HepG2 (cell line): ENCODE results near the gene CELSR3. TPM values are rescaled to one million over a fixed set of nuclear protein-coding genes. Genes with fewer than 3 reads are reported as not detected.

Experiments
- BCL6 ChIP-seq: IDR thresholded peaks from 2 replicates; pipeline ENCODE4 v1.6.1; 2016; ENCODE audit warnings: missing genetic modification reagents, missing compliant biosample characterization
- CENPT ChIP-seq: sonication (generic); formaldehyde crosslinking; IDR thresholded peaks from 2 replicates; pipeline ENCODE4 v1.8.0; 2022; ENCODE audit warnings: low read depth, mild to moderate bottlenecking, moderate library complexity, missing genetic modification reagents
- HOXA9 ChIP-seq: sonication (generic); formaldehyde crosslinking; IDR thresholded peaks from 2 replicates; pipeline ENCODE4 v1.8.1; 2022; ENCODE audit warnings: missing genetic modification reagents, mild to moderate bottlenecking, moderate library complexity, borderline replicate concordance
- ISX ChIP-seq: sonication (generic); formaldehyde crosslinking; conservative IDR thresholded peaks from 2 replicates; pipeline ENCODE4 v1.5.0; 2020; ENCODE audit warnings: missing genetic modification reagents
- MLXIP ChIP-seq: sonication (generic); formaldehyde crosslinking; IDR thresholded peaks from 2 replicates; pipeline ENCODE4 v1.9.0; 2021; ENCODE audit warnings: missing genetic modification reagents, borderline replicate concordance
- NRL ChIP-seq: sonication (generic); formaldehyde crosslinking; IDR thresholded peaks from 2 replicates; pipeline ENCODE4 v1.5.0; 2020; ENCODE audit warnings: missing genetic modification reagents, mild to moderate bottlenecking, moderate library complexity, borderline replicate concordance
- PAWR ChIP-seq: sonication (generic); formaldehyde crosslinking; IDR thresholded peaks from 2 replicates; pipeline ENCODE4 v1.4.0; 2020; ENCODE audit warnings: missing genetic modification reagents, mild to moderate bottlenecking, borderline replicate concordance
- PLSCR1 ChIP-seq: sonication (generic); formaldehyde crosslinking; IDR thresholded peaks from 2 replicates; pipeline ENCODE4 v1.5.0; 2020; ENCODE audit warnings: missing genetic modification reagents, mild to moderate bottlenecking, borderline replicate concordance
- SMYD3 ChIP-seq: sonication (generic); formaldehyde crosslinking; IDR thresholded peaks from 2 replicates; pipeline ENCODE4 v1.8.1; 2023; ENCODE audit warnings: mild to moderate bottlenecking, missing genetic modification reagents
- SNAPC4 ChIP-seq: sonication (generic); formaldehyde crosslinking; IDR thresholded peaks from 2 replicates; pipeline ENCODE4 v1.4.0; 2020; ENCODE audit warnings: mild to moderate bottlenecking, missing genetic modification reagents
- SUZ12 ChIP-seq: fragments of 150-350 bp; IDR thresholded peaks from 2 replicates; pipeline ENCODE4 v1.6.1; 2014; ENCODE audit warnings: low read depth, low read length
- ZC3H4 ChIP-seq: sonication (generic); formaldehyde crosslinking; IDR thresholded peaks from 2 replicates; pipeline ENCODE4 v1.4.0; 2020; ENCODE audit warnings: missing genetic modification reagents, borderline replicate concordance
- ZNF44 ChIP-seq: sonication (generic); formaldehyde crosslinking; IDR thresholded peaks from 2 replicates; pipeline ENCODE4 v1.5.1; 2020; ENCODE audit warnings: mild to moderate bottlenecking, missing genetic modification reagents
- polyA plus RNA-seq, 8 experiments: library from polyadenylated mRNA; depleted of rRNA in 3 of 8; stranded (reverse) in 7 of 8; unstranded in 1 of 8; fragments of >200 nt; fragmentation: Illumina TruSeq in 4 of 8; extraction: Trizol in 4 of 8; gene quantifications; 2 replicates each; pipeline versions ENCODE4 v1.2.1 to v1.2.3, GENCODE V29; 2011 to 2016; ENCODE audit warnings: low read depth in 4 of 8, missing spikeins in 1 of 8, mixed read lengths in 1 of 8; ENCODE audit not compliant: insufficient read depth in 1 of 8
- total RNA-seq, 5 experiments: library from RNA; depleted of rRNA; stranded (reverse); fragments of >200 nt; fragmentation: Illumina TruSeq; extraction: Trizol; gene quantifications; 2 replicates each; pipeline ENCODE4 v1.2.3, GENCODE V29; 2016; ENCODE audit warnings: low read depth in 1 of 5
- TF ChIP-seq, protein P1 (sequence below): sonication (generic); formaldehyde crosslinking; IDR thresholded peaks from 2 replicates; pipeline ENCODE4 v1.4.0; 2020; ENCODE audit warnings: missing genetic modification reagents, borderline replicate concordance

CELSR3 gene
- total and polyA plus RNA-seq, 2 of the 13 experiments (the other 11 are each of a cell fraction or from before 2014, with no cell fraction given) = 5.4 to 6.7 TPM

GRCh38 chr3:48663489-48664312 lies 1.0 kb upstream of the CELSR3 start (continued):
- TF ChIP-seq, protein P1, sequence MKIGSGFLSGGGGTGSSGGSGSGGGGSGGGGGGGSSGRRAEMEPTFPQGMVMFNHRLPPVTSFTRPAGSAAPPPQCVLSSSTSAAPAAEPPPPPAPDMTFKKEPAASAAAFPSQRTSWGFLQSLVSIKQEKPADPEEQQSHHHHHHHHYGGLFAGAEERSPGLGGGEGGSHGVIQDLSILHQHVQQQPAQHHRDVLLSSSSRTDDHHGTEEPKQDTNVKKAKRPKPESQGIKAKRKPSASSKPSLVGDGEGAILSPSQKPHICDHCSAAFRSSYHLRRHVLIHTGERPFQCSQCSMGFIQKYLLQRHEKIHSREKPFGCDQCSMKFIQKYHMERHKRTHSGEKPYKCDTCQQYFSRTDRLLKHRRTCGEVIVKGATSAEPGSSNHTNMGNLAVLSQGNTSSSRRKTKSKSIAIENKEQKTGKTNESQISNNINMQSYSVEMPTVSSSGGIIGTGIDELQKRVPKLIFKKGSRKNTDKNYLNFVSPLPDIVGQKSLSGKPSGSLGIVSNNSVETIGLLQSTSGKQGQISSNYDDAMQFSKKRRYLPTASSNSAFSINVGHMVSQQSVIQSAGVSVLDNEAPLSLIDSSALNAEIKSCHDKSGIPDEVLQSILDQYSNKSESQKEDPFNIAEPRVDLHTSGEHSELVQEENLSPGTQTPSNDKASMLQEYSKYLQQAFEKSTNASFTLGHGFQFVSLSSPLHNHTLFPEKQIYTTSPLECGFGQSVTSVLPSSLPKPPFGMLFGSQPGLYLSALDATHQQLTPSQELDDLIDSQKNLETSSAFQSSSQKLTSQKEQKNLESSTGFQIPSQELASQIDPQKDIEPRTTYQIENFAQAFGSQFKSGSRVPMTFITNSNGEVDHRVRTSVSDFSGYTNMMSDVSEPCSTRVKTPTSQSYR (CRISPR knock-in tag) = peak; percentile 93
- TF ChIP-seq ZC3H4 (CRISPR knock-in tag) (0 out of 2 replicates have a peak, but pooled peaks have one; percentile 64), HOXA9 (CRISPR knock-in tag) (no peak), NRL (peak; percentile 93), SNAPC4 (CRISPR knock-in tag) (peak; percentile 77; the same call in 1 of the 2 replicates), SMYD3 (CRISPR knock-in tag) (no peak), BCL6 (0 out of 2 replicates have a peak, but pooled peaks have one; percentile 28), ZNF44 (CRISPR knock-in tag) (0 out of 2 replicates have a peak, but pooled peaks have one; percentile 64), ISX (CRISPR knock-in tag) (no peak), MLXIP (CRISPR knock-in tag) (peak; percentile 71; the same call in 1 of the 2 replicates), PLSCR1 (CRISPR knock-in tag) (no peak), CENPT (CRISPR knock-in tag) (peak; percentile 46; the same call in 1 of the 2 replicates), PAWR (CRISPR knock-in tag) (no peak), SUZ12 (no peak)
